Esophagus squamous epithelium (tissue), 5 donors: Measurements from ENCODE around the gene UNC5CL. TPM values are rescaled to one million over a fixed set of nuclear protein-coding genes. Genes with fewer than 3 reads are reported as not detected.

ENCODE experiments used
- DNase-seq: peaks from one replicate; lab custom pipeline; 2025; lab: John Stamatoyannopoulos, UW
- H3K27ac ChIP-seq, 4 donors: fragments of 200-600 bp; sonication (generic); one replicate each; pipeline ENCODE4 v1.5.1; 2016 to 2019; ENCODE audit warnings: mild to moderate bottlenecking in 1 of 4
- H3K27me3 ChIP-seq, 4 donors: fragments of 200-600 bp; sonication (generic); 1 replicate in 3 of 4; 2 replicates in 1 of 4; pipeline versions ENCODE4 v1.5.1 to v1.6.0; 2017 to 2021; ENCODE audit warnings: antibody characterized with exemption in 1 of 4
- H3K36me3 ChIP-seq, 3 donors: fragments of 200-600 bp; sonication (generic); one replicate each; pipeline ENCODE4 v1.5.1; 2016 to 2019
- H3K4me1 ChIP-seq, 3 donors: fragments of 200-600 bp; sonication (generic); one replicate each; pipeline ENCODE4 v1.5.1; 2017 to 2019
- H3K4me3 ChIP-seq, 4 donors: fragments of 200-600 bp; sonication (generic); 1 replicate in 3 of 4; 2 replicates in 1 of 4; pipeline ENCODE4 v1.5.1; 2016 to 2019; ENCODE audit warnings: mild to moderate bottlenecking in 2 of 4, moderate library complexity in 1 of 4
- H3K9me3 ChIP-seq, 3 donors: fragments of 200-600 bp; sonication (generic); one replicate each; pipeline ENCODE4 v1.5.1; 2016 to 2019
- CTCF ChIP-seq, 6 experiments: fragments of 450-650 bp in 4 of 6; fragments of 200-600 bp in 2 of 6; sonication (generic) in 2 of 6; IDR thresholded peaks; one replicate each; pipeline ENCODE4 v1.5.1; 2016 to 2019; ENCODE audit warnings: antibody characterized with exemption in 6 of 6, mild to moderate bottlenecking in 4 of 6, moderate library complexity in 4 of 6
- POLR2A ChIP-seq, 4 donors: fragments of 450-650 bp; IDR thresholded peaks; one replicate each; pipeline ENCODE4 v1.6.1; 2017; ENCODE audit warnings: antibody characterized with exemption in 4 of 4, mild to moderate bottlenecking in 4 of 4, moderate library complexity in 3 of 4
- WGBS, 2 donors: methylation state at CpG; one replicate each; pipeline ENCODE4 v1.1.5; 2018; 5-methylcytosine and 5-hydroxymethylcytosine counted together
- intact Hi-C: fragments of 100-400 bp; cut with DNase I; formaldehyde crosslinking; loops from one replicate; pipeline ENCODE4 v1.15.0; 2022
- total RNA-seq, 4 donors: library from RNA; depleted of rRNA; stranded (reverse); fragments of >200 nt; gene quantifications; one replicate each; pipeline ENCODE4 v1.1.0, GENCODE V29; 2016
- donor health status: DM: yes; HTN: yes; CAD: no.

Gene UNC5CL
- total RNA-seq, 4 donors from 2014 or later: 0.42 to 1.2 (median 0.81) TPM

GRCh38 chr6:40983752-40984151 lies 55.3 kb downstream of the UNC5CL start:
- H3K27me3 ChIP-seq: peaks cover 0 to 17% (median 0%) of the 10 kb centered on the region in 4 donors
- H3K9me3 ChIP-seq: no peaks in the 10 kb centered on the region
- no peak overlapping the region for H3K4me3 ChIP-seq
- H3K4me1 ChIP-seq: no peaks in the 10 kb centered on the region
- no peak for DNase-seq
- no peak for TF ChIP-seq CTCF (IDR thresholded peaks at IDR 0.05)
- TF ChIP-seq POLR2A (IDR thresholded peaks at IDR 0.05): no peak
- no peaks in the 10 kb centered on the region for H3K36me3 ChIP-seq
- intact Hi-C loops: no loop called here
- H3K27ac ChIP-seq: no peak overlapping the region

GRCh38 chr6:40982917-40983316 lies 56.1 kb downstream of the UNC5CL start:
- Histone ChIP-seq H3K27ac (no peak overlapping the region), H3K4me3 (no peak overlapping the region), H3K9me3 (no peaks in the 10 kb centered on the region), H3K36me3 (no peaks in the 10 kb centered on the region), H3K4me1 (no peaks in the 10 kb centered on the region), H3K27me3 (peaks cover 0 to 20% (median 0%) of the 10 kb centered on the region in 4 donors)
- intact Hi-C loops: no loop called here
- 27 to 33% methylated on average over 1 of the region's 1 CpG for WGBS, 2 donors
- DNase-seq: no peak
- TF ChIP-seq POLR2A (IDR thresholded peaks at IDR 0.05): no peak
- no peak for TF ChIP-seq CTCF (IDR thresholded peaks at IDR 0.05)

GRCh38 chr6:40978687-40979289 lies 60.2 kb downstream of the UNC5CL start:
- no peaks in the 10 kb centered on the region for H3K4me1 ChIP-seq
- H3K36me3 ChIP-seq: no peaks in the 10 kb centered on the region
- H3K9me3 ChIP-seq: no peaks in the 10 kb centered on the region
- TF ChIP-seq POLR2A (IDR thresholded peaks at IDR 0.05): no peak
- no peak for TF ChIP-seq CTCF (IDR thresholded peaks at IDR 0.05)
- H3K27me3 ChIP-seq: peaks cover 0 to 23% (median 0%) of the 10 kb centered on the region in 4 donors
- no peak overlapping the region for H3K4me3 ChIP-seq
- no peak overlapping the region for H3K27ac ChIP-seq
- intact Hi-C loops: no loop called here
- 83% methylated on average over 1 of the region's 2 CpGs; no CpG with 5 or more reads in 1 of the 2 donors for WGBS, 2 donors
- DNase-seq: no peak

GRCh38 chr6:40977695-40978094 lies 61.3 kb downstream of the UNC5CL start:
- H3K9me3 ChIP-seq: no peaks in the 10 kb centered on the region
- TF ChIP-seq CTCF (IDR thresholded peaks at IDR 0.05): no peak
- no peak for TF ChIP-seq POLR2A (IDR thresholded peaks at IDR 0.05)
- 75 to 78% methylated on average over 2 of the region's 2 CpGs for WGBS, 2 donors

GRCh38 chr6:40977085-40977484 lies 61.9 kb downstream of the UNC5CL start:
- Histone ChIP-seq H3K27ac (no peak overlapping the region), H3K9me3 (no peaks in the 10 kb centered on the region), H3K27me3 (peaks cover 0 to 23% (median 0%) of the 10 kb centered on the region in 4 donors), H3K4me1 (no peaks in the 10 kb centered on the region), H3K36me3 (no peaks in the 10 kb centered on the region), H3K4me3 (no peak overlapping the region)
- intact Hi-C loops: no loop called here
- no peak for TF ChIP-seq POLR2A (IDR thresholded peaks at IDR 0.05)
- TF ChIP-seq CTCF (IDR thresholded peaks at IDR 0.05): no peak
- 76 to 86% methylated on average over 4 of the region's 4 CpGs for WGBS, 2 donors
- no peak for DNase-seq

More at GRCh38 chr6:40977695-40978094, 61.3 kb downstream of the UNC5CL start:
- no peak for DNase-seq
- Histone ChIP-seq H3K4me1 (no peaks in the 10 kb centered on the region), H3K4me3 (no peak overlapping the region), H3K27me3 (peaks cover 0 to 23% (median 0%) of the 10 kb centered on the region in 4 donors), H3K36me3 (no peaks in the 10 kb centered on the region), H3K27ac (no peak overlapping the region)
- intact Hi-C loops: no loop called here

Other genes with a start within 250 kb of the UNC5CL start
- gene TSPO2, start 3.2 kb upstream of the UNC5CL start, total RNA-seq: not detected
- gene APOBEC2, start 14.0 kb upstream of the UNC5CL start, total RNA-seq: 1 to 10 TPM in 1 of 4 donors, not detected in 3; 2.2 TPM
- 10 to 100 TPM in 3 of 4 donors, 1 to 10 TPM in 1; 8.6 to 30.0 (median 16.1) TPM for gene OARD1, start 33.1 kb upstream of the UNC5CL start, total RNA-seq
- 10 to 100 TPM in 3 of 4 donors, 1 to 10 TPM in 1; 9.0 to 16.4 (median 14.0) TPM for gene NFYA, start 33.8 kb upstream of the UNC5CL start, total RNA-seq
- gene TREML1, start 115.1 kb upstream of the UNC5CL start, total RNA-seq: not detected
- 1 to 10 TPM in 1 of 4 donors, under 1 TPM in 2, not detected in 1; 0.70 to 7.3 (median 0.95) TPM for gene TREM2, start 123.9 kb upstream of the UNC5CL start, total RNA-seq
- gene TREML2, start 161.9 kb upstream of the UNC5CL start, total RNA-seq: under 1 TPM in 1 of 4 donors, not detected in 3; 0.26 TPM
- not detected for gene TREML4, start 189.1 kb upstream of the UNC5CL start, total RNA-seq
- 1 to 10 TPM in 2 of 4 donors, under 1 TPM in 2; 0.59 to 2.3 (median 1.0) TPM for gene TREM1, start 247.5 kb upstream of the UNC5CL start, total RNA-seq